Neural crest cell (in vitro differentiated cells): ENCODE results near the gene CACYBP. TPM values are rescaled to one million over a fixed set of nuclear protein-coding genes. Genes with fewer than 3 reads are reported as not detected.
"Not testable (repeated sequence)": the region's sequence is repeated elsewhere in the genome, so short reads cannot be mapped to it uniquely, and the experiment has no call there.

ENCODE experiments used
- DNase-seq: peaks from one replicate; pipeline ENCODE4 v3.0.0; 2021; ENCODE audit warnings: low read depth, mixed read lengths, low spot score
- H3K27ac Mint-ChIP-seq: one replicate; pipeline ENCODE4 v1.8.0; 2021; ENCODE audit warnings: mild to moderate bottlenecking, mixed read lengths; ENCODE audit not compliant: unreplicated experiment
- H3K27me3 Mint-ChIP-seq: 2 replicates; pipeline ENCODE4 v1.8.0; 2021; ENCODE audit warnings: low read depth, mild to moderate bottlenecking, mixed read lengths
- H3K36me3 Mint-ChIP-seq: 2 replicates; pipeline ENCODE4 v1.8.0; 2021; ENCODE audit warnings: low read depth, mild to moderate bottlenecking, mixed read lengths
- H3K4me1 Mint-ChIP-seq: 2 replicates; pipeline ENCODE4 v1.8.0; 2021; ENCODE audit warnings: mixed read lengths
- H3K4me3 Mint-ChIP-seq: one replicate; pipeline ENCODE4 v1.8.0; 2021; ENCODE audit warnings: mild to moderate bottlenecking, mixed read lengths
- H3K9me3 Mint-ChIP-seq: 2 replicates; pipeline ENCODE4 v1.8.0; 2021; ENCODE audit warnings: mixed read lengths
- total RNA-seq: library from RNA; stranded (reverse); gene quantifications from 2 replicates; pipeline ENCODE4 v1.2.1, GENCODE V29; 2021
- TF ChIP-seq, protein P1 (sequence below): fragments of 200-600 bp; sonication (generic); conservative IDR thresholded peaks from 2 replicates; pipeline ENCODE4 v1.5.0; 2021; ENCODE audit warnings: antibody characterized with exemption, mild to moderate bottlenecking

The CACYBP gene
- total RNA-seq, 1 donor from 2014 or later = 173 TPM

DNA sequence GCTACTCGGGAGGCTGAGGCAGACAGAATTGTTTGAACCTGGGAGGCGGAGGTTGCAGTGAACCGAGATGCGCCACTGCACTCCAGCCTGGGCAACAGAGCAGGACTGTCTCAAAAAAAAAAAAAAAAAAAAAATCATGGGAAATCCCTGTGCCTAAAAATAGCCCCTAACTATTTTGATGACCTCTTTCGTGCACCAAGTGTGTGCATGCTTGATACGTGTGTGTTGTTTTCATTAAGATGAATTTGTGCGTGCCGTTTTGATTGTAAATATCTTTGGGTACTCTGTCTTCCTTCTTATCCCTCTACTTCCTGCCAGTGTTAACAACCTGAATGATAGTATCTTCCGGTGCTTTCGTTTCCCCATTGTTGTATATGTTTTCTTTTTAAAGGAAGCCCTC, 9.8 kb downstream of the CACYBP start:
- Mint-ChIP-seq H3K27me3 (no peaks in the 10 kb centered on the region), H3K27ac (no peak overlapping the region), H3K4me3 (no peak overlapping the region), H3K36me3 (peaks cover 26% of the 10 kb centered on the region), H3K9me3 (no peaks in the 10 kb centered on the region), H3K4me1 (no peaks in the 10 kb centered on the region)
- no peak for DNase-seq
- TF ChIP-seq, protein P1, sequence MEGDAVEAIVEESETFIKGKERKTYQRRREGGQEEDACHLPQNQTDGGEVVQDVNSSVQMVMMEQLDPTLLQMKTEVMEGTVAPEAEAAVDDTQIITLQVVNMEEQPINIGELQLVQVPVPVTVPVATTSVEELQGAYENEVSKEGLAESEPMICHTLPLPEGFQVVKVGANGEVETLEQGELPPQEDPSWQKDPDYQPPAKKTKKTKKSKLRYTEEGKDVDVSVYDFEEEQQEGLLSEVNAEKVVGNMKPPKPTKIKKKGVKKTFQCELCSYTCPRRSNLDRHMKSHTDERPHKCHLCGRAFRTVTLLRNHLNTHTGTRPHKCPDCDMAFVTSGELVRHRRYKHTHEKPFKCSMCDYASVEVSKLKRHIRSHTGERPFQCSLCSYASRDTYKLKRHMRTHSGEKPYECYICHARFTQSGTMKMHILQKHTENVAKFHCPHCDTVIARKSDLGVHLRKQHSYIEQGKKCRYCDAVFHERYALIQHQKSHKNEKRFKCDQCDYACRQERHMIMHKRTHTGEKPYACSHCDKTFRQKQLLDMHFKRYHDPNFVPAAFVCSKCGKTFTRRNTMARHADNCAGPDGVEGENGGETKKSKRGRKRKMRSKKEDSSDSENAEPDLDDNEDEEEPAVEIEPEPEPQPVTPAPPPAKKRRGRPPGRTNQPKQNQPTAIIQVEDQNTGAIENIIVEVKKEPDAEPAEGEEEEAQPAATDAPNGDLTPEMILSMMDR = no peak

DNA sequence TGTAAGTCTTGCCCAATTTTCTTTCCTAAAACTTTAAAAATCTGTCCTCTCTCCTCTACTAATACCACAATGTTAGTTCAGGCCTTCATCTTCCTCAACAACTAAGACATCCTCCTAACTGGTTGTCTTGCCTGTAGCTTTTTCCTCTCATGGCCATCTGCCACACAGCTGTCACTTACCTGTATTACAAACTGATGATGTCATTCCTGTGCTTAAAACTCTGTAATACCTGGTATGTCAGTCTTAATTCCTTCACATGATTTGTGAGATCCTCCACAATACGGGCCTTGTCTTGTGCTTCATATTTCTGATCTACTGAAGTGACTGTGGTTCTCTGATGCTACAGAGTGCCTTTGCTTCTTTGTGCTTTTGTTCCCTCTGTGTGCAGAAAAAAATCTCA, 13.7 kb downstream of the CACYBP start:
- TF ChIP-seq, protein P1 = no peak
- H3K36me3 Mint-ChIP-seq = peaks cover 22% of the 10 kb centered on the region
- no peak overlapping the region for H3K4me3 Mint-ChIP-seq
- DNase-seq = no peak
- no peaks in the 10 kb centered on the region for H3K4me1 Mint-ChIP-seq
- no peak overlapping the region for H3K27ac Mint-ChIP-seq
- no peaks in the 10 kb centered on the region for H3K27me3 Mint-ChIP-seq
- no peaks in the 10 kb centered on the region for H3K9me3 Mint-ChIP-seq

DNA sequence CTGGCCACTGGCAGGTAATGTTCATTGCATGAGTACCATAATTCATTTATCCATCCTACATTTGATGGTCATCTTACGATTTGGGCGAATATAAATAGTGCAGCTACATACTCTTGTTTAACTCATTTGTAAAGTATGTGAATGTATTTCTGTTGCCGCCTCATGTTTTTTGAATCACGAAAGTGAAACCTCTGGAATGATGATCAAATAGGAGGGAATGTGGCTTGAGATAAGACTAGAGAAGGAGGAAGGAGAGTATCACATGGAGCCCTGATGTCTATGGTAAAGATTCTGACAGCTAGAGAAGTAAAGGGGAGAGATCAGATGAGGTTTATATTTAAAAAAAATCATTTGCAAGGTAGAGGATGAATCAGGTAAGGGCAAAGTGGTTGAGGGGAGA, 15.5 kb downstream of the CACYBP start:
- Mint-ChIP-seq H3K4me1 (no peaks in the 10 kb centered on the region), H3K27me3 (no peaks in the 10 kb centered on the region), H3K36me3 (peaks cover 18% of the 10 kb centered on the region), H3K4me3 (peak overlapping the region; percentile 10), H3K27ac (no peak overlapping the region), H3K9me3 (no peaks in the 10 kb centered on the region)
- TF ChIP-seq, protein P1 = no peak
- no peak for DNase-seq

DNA sequence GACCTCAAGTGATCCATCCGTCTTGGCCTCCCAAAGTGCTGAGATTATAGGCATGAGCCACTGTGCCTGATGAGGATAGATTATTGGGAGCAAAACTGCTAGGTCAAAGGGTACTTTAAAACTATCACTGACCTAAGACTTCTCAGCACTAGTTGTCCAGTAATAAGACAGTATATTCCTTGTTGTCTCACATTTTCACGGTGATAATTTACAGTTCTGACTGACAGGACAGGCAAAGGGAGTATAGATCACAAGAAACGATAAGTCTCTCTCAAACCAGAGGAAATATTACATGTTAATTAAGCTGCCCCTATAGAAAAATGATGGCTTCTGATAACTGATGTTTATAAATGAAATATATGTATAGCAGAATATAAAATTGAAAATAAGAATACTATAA, 19.8 kb downstream of the CACYBP start:
- Mint-ChIP-seq H3K27me3 (no peaks in the 10 kb centered on the region), H3K4me3 (no peak overlapping the region), H3K4me1 (peaks cover 21% of the 10 kb centered on the region)

DNA sequence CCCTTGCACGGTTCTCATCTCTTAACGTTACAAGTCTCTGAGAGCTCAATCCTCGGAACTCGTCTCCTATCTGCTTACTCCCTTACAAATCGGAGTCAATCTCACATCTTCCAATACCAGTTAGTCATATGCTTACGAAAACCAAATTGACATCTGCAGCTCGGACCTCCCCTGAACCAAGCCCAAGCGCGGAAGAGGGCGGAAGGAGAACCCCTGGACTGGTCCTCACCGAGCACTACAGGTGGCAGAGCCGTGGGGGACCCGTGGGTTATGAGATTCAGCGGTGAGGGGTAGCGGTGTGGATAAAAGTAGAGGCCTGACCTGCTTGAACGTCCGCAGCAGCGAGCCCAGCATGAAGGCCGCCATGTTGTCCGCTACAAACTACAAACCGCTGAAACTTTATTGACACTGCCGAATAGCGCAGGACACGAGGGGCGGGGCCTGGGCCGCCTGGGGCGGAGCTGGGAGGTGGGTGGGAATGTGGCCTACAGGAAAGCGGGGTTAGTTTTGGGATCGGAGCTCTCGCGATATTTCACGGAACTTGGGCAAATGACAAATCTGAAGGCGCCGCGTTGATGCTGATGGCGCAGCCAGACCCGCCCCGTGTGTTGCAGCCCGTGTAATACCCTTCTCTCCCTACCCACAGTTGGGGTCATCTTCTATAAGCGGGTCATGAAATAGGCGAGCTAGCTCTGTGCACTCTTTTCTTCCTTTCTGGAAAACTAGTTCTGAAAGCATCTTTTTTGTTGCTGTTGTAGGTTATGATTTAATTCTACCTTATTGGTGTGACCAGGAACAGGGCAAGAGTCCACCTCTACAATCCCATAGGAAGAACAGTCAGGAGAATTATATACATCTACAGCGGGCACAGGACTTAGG, 23.5 kb downstream of the CACYBP start, which contains the start of gene MRPS14:
TSS of gene MRPS14 (minus strand) at position 383 of the 879 bp plus-strand sequence. CDS start at position 366, 17 bp downstream.
- H3K27me3 Mint-ChIP-seq = no peaks in the 10 kb centered on the region
- H3K36me3 Mint-ChIP-seq = peaks cover 3% of the 10 kb centered on the region
- H3K27ac Mint-ChIP-seq = peak within 1 kb of the TSS; percentile 85
- peaks cover 7% of the 10 kb centered on the region for H3K9me3 Mint-ChIP-seq
- H3K4me1 Mint-ChIP-seq = peaks cover 24% of the 10 kb centered on the region
- TF ChIP-seq, protein P1 = no peak
- DNase-seq = peak; percentile 97
- peak within 1 kb of the TSS; percentile 94 for H3K4me3 Mint-ChIP-seq

More for the DNA sequence above, 19.8 kb downstream of the CACYBP start:
- peaks cover 7% of the 10 kb centered on the region for H3K36me3 Mint-ChIP-seq
- no peak overlapping the region for H3K27ac Mint-ChIP-seq
- peaks cover 3% of the 10 kb centered on the region for H3K9me3 Mint-ChIP-seq
- TF ChIP-seq, protein P1 = no peak
- DNase-seq = no peak

DNA sequence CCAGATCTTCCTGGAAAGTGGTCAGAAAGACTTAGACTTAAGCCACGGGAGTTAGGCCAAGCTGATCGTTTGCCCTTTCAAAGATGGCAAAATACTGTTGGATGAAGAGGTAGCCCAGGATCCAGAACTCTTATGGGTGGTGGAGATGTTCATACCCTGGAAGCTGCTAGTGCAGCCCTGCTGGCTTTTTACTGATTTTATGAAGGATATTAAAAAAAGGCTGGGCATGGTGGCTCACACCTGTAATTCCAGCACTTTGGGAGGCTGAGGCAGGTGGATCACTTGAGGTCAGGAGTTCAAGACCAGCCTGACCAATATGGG, 24.1 kb downstream of the CACYBP start:
- peaks cover 24% of the 10 kb centered on the region for H3K4me1 Mint-ChIP-seq
- DNase-seq, H3K27me3 Mint-ChIP-seq, H3K9me3 Mint-ChIP-seq, H3K36me3 Mint-ChIP-seq: not testable (repeated sequence)
- H3K27ac Mint-ChIP-seq = peak overlapping the region; percentile 76
- peak overlapping the region; percentile 94 for H3K4me3 Mint-ChIP-seq
